Hepatocyte (in vitro differentiated cells): ENCODE data around the gene ATP2B3. TPM values are rescaled to one million over a fixed set of nuclear protein-coding genes. Genes with fewer than 3 reads are reported as not detected.

Experiments
- DNase-seq: peaks from one replicate; pipeline ENCODE4 v3.0.0-alpha.2; 2016; ENCODE audit warnings: low spot score
- H2AFZ ChIP-seq: fragments of 200-600 bp; sonication (generic); 2 replicates; pipeline ENCODE4 v1.6.0; 2016; ENCODE audit warnings: antibody characterized with exemption, mild to moderate bottlenecking
- H3K27ac ChIP-seq: fragments of 200-600 bp; sonication (generic); 2 replicates; pipeline ENCODE4 v1.5.1; 2016; ENCODE audit warnings: mild to moderate bottlenecking
- H3K27me3 ChIP-seq: fragments of 200-600 bp; sonication (generic); 2 replicates; pipeline ENCODE4 v1.6.1; 2016
- H3K36me3 ChIP-seq: fragments of 200-600 bp; sonication (generic); replicated peaks from 2 replicates; pipeline ENCODE4 v1.5.1; 2016; ENCODE audit warnings: low read depth; ENCODE audit not compliant: insufficient read depth
- H3K4me1 ChIP-seq: fragments of 200-600 bp; sonication (generic); 2 replicates; pipeline ENCODE4 v1.5.1; 2016; ENCODE audit warnings: mild to moderate bottlenecking, moderate library complexity; ENCODE audit not compliant: insufficient read depth
- H3K4me2 ChIP-seq: fragments of 200-600 bp; sonication (generic); 2 replicates; pipeline ENCODE4 v1.6.0; 2016
- H3K4me3 ChIP-seq: fragments of 200-600 bp; sonication (generic); 2 replicates; pipeline ENCODE4 v1.5.1; 2016; ENCODE audit warnings: mild to moderate bottlenecking
- H3K79me2 ChIP-seq: fragments of 200-600 bp; sonication (generic); 2 replicates; pipeline ENCODE4 v1.6.0; 2017; ENCODE audit warnings: mild to moderate bottlenecking
- H3K9me2 ChIP-seq: fragments of 200-600 bp; sonication (generic); replicated peaks from 2 replicates; pipeline ENCODE4 v1.6.0; 2017; ENCODE audit warnings: mild to moderate bottlenecking; ENCODE audit not compliant: insufficient read depth
- H3K9me3 ChIP-seq: fragments of 200-600 bp; sonication (generic); 2 replicates; pipeline ENCODE4 v1.5.1; 2016; ENCODE audit warnings: low read depth, mild to moderate bottlenecking
- H4K20me1 ChIP-seq: fragments of 200-600 bp; sonication (generic); 2 replicates; pipeline ENCODE4 v1.6.0; 2016; ENCODE audit warnings: mild to moderate bottlenecking; ENCODE audit not compliant: insufficient read depth, poor library complexity, severe bottlenecking
- EZH2 ChIP-seq: fragments of 200-600 bp; sonication (generic); IDR thresholded peaks from 2 replicates; pipeline ENCODE4 v1.6.1; 2016; ENCODE audit warnings: antibody characterized with exemption, mild to moderate bottlenecking, borderline replicate concordance
- EZH2phosphoT487 ChIP-seq: fragments of 200-600 bp; sonication (generic); IDR thresholded peaks from one replicate; pipeline ENCODE4 v1.6.1; 2018; ENCODE audit warnings: antibody characterized with exemption, mild to moderate bottlenecking, low read depth, moderate library complexity; ENCODE audit not compliant: unreplicated experiment, severe bottlenecking
- WGBS: methylation state at CpG from one replicate; pipeline ENCODE4 v1.1.6; 2016; ENCODE audit warnings: low lambda C conversion rate; ENCODE audit errors: missing lambda C conversion rate; 5-methylcytosine and 5-hydroxymethylcytosine counted together
- polyA plus RNA-seq: library from polyadenylated mRNA; unstranded; fragments of >200 nt; fragmentation: Nextera tagmentation; extraction: Ambion mirVana; gene quantifications from 2 replicates; pipeline ENCODE4 v1.2.1, GENCODE V29; 2016
- total RNA-seq: library from RNA; depleted of rRNA; stranded (reverse); fragments of >200 nt; gene quantifications from 2 replicates; pipeline ENCODE4 v1.2.3, GENCODE V29; 2014
- TF ChIP-seq, protein P1 (sequence below): fragments of 200-600 bp; sonication (generic); IDR thresholded peaks from 2 replicates; pipeline ENCODE4 v1.5.1; 2016; ENCODE audit warnings: antibody characterized with exemption, mild to moderate bottlenecking; ENCODE audit not compliant: poor library complexity

Gene ATP2B3
- total and polyA plus RNA-seq, 2 experiments from 2014 or later: 0.07 TPM; not detected in 1

DNA sequence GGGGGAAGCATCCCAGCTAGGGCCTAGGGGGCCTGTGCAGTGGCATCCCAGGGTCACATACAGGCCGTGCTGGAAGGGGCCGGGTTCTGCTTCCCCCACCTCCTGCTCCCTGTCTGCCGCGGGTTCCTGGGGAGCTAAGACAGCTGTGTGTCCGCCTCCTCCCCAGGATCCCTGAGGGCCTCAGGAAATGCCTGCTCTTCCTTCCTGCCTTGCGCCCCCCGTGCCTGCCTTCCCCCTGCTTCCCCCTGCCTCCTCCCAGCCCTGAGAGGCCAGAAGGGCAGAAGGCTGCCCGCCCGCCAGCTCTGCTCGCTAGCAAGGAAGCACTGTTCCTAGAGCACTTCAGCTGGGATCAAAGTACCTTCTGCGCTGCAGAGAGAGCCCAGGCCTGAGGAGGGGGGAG, 25.5 kb upstream of the ATP2B3 start:
- Histone ChIP-seq H3K36me3 (no peaks in the 10 kb centered on the region), H2AFZ (no peak overlapping the region), H3K79me2 (no peaks in the 10 kb centered on the region), H3K9me3 (no peaks in the 10 kb centered on the region), H3K9me2 (no peaks in the 10 kb centered on the region), H3K27ac (peak overlapping the region; percentile 80), H3K4me2 (peak overlapping the region; percentile 20), H3K4me1 (peaks cover 25% of the 10 kb centered on the region), H3K4me3 (no peak overlapping the region), H4K20me1 (no peaks in the 10 kb centered on the region), H3K27me3 (no peaks in the 10 kb centered on the region)
- WGBS: 67% methylated on average over 9 of the region's 11 CpGs
- TF ChIP-seq EZH2 (no peak), EZH2phosphoT487 (no peak)
- TF ChIP-seq, protein P1, sequence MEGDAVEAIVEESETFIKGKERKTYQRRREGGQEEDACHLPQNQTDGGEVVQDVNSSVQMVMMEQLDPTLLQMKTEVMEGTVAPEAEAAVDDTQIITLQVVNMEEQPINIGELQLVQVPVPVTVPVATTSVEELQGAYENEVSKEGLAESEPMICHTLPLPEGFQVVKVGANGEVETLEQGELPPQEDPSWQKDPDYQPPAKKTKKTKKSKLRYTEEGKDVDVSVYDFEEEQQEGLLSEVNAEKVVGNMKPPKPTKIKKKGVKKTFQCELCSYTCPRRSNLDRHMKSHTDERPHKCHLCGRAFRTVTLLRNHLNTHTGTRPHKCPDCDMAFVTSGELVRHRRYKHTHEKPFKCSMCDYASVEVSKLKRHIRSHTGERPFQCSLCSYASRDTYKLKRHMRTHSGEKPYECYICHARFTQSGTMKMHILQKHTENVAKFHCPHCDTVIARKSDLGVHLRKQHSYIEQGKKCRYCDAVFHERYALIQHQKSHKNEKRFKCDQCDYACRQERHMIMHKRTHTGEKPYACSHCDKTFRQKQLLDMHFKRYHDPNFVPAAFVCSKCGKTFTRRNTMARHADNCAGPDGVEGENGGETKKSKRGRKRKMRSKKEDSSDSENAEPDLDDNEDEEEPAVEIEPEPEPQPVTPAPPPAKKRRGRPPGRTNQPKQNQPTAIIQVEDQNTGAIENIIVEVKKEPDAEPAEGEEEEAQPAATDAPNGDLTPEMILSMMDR: no peak
- DNase-seq: peak; percentile 31

DNA sequence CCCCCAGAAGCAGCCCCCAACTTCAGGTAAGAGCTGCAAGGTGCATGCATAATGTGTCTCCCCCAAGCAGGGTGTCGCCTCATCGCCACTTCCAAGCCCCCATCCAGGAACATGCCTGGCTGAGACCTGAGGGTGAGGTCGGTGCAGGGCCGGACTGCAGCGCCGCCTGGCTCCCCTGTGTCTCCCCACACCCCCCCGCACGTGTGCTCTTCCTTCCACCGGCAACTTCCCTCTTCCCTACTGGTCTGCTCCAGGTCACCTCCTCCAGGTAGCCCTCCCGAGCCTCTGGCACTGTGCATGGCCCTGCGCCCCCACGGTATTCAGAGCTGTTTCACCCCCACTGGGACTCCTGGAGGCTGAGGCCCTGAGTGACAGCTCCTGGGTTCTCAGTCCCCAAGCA, 24.9 kb upstream of the ATP2B3 start:
- Histone ChIP-seq H3K4me1 (peaks cover 25% of the 10 kb centered on the region), H3K4me2 (no peak overlapping the region), H3K9me2 (no peaks in the 10 kb centered on the region), H3K27me3 (no peaks in the 10 kb centered on the region), H3K9me3 (no peaks in the 10 kb centered on the region), H3K4me3 (no peak overlapping the region), H3K79me2 (no peaks in the 10 kb centered on the region), H3K27ac (peak overlapping the region; percentile 80), H3K36me3 (no peaks in the 10 kb centered on the region), H4K20me1 (no peaks in the 10 kb centered on the region), H2AFZ (no peak overlapping the region)
- no peak for TF ChIP-seq EZH2
- no peak for TF ChIP-seq EZH2phosphoT487
- TF ChIP-seq, protein P1: no peak
- 88% methylated on average over 11 of the region's 12 CpGs for WGBS
- DNase-seq: no peak

DNA sequence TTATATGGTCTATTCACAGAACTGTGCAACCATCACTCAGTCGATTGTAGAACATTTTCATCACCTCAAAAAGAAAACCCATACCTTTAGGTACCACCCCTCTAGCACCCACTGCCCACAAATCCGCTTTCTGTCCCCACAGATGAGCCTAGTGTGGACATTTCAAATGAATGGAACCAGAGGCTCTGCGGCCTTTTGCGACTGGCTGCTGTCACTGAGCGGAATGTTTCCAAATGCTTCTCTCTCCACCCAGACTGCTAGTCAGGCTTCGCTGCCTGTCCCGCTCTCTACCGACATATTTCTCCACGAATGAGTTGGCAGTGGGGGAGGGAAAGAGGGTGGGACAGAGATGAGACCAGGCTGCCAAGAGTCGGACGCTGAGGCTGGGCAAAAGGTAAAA, 24.4 kb upstream of the ATP2B3 start:
- Histone ChIP-seq H3K79me2 (no peaks in the 10 kb centered on the region), H3K27me3 (no peaks in the 10 kb centered on the region), H3K4me3 (no peak overlapping the region), H3K9me3 (no peaks in the 10 kb centered on the region), H4K20me1 (no peaks in the 10 kb centered on the region), H2AFZ (no peak overlapping the region), H3K27ac (no peak overlapping the region), H3K36me3 (no peaks in the 10 kb centered on the region), H3K9me2 (no peaks in the 10 kb centered on the region), H3K4me1 (peaks cover 21% of the 10 kb centered on the region), H3K4me2 (no peak overlapping the region)
- WGBS: 80% methylated on average over 9 of the region's 11 CpGs
- no peak for TF ChIP-seq EZH2
- TF ChIP-seq EZH2phosphoT487: no peak
- TF ChIP-seq, protein P1: no peak
- no peak for DNase-seq

DNA sequence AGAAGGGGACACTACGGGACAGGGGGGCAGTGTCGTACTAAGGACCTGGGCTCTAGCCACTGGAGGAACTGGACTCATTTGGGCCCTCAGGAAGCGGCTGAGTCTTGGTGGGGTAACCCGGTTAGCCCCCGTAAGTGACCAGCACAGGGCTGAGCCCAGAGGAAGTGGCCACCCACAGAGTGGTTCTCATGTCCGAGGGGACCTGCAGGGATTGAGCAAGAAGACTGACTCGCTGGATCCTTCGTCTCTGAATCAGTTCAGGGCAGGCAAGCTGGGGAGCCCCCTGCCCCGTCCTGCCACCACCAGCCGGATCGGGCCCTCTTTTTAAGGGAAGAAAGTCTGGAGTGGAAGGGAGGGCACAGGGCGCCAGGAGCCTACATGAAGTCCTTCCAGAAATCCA, 23.4 kb upstream of the ATP2B3 start:
- no peak for DNase-seq
- 74% methylated on average over 10 of the region's 12 CpGs for WGBS

More for the DNA sequence above, 23.4 kb upstream of the ATP2B3 start:
- H3K27ac ChIP-seq: peak overlapping the region; percentile 70
- H3K9me2 ChIP-seq: no peaks in the 10 kb centered on the region
- no peaks in the 10 kb centered on the region for H3K9me3 ChIP-seq
- no peaks in the 10 kb centered on the region for H3K36me3 ChIP-seq
- no peaks in the 10 kb centered on the region for H4K20me1 ChIP-seq
- H3K4me3 ChIP-seq: no peak overlapping the region
- H2AFZ ChIP-seq: no peak overlapping the region
- no peaks in the 10 kb centered on the region for H3K79me2 ChIP-seq
- H3K4me1 ChIP-seq: peaks cover 14% of the 10 kb centered on the region
- H3K4me2 ChIP-seq: peak overlapping the region; percentile 76
- TF ChIP-seq EZH2phosphoT487 (no peak), EZH2 (no peak)
- TF ChIP-seq, protein P1: no peak
- no peaks in the 10 kb centered on the region for H3K27me3 ChIP-seq
